Mesothelial cell of epicardium (in vitro differentiated cells): ENCODE data around the gene HOXD10. TPM values are rescaled to one million over a fixed set of nuclear protein-coding genes. Genes with fewer than 3 reads are reported as not detected.
A peak's percentile ranks its signal among the peaks of the same experiment; 100 is the strongest.

ENCODE experiments used
- DNase-seq, 2 experiments: peaks; one replicate each; pipeline ENCODE4 v3.0.0; 2021; ENCODE audit warnings: low spot score in 2 of 2; ENCODE audit not compliant: unreplicated experiment in 2 of 2
- H3K27ac Mint-ChIP-seq: 2 replicates; pipeline ENCODE4 v1.8.0; 2021; ENCODE audit warnings: mixed read lengths
- H3K27me3 Mint-ChIP-seq: 2 replicates; pipeline ENCODE4 v1.8.0; 2021; ENCODE audit warnings: low read depth, mixed read lengths
- H3K36me3 Mint-ChIP-seq: 2 replicates; pipeline ENCODE4 v1.8.0; 2021; ENCODE audit warnings: mixed read lengths
- H3K4me1 Mint-ChIP-seq: 2 replicates; pipeline ENCODE4 v1.8.0; 2021; ENCODE audit warnings: mixed read lengths
- H3K4me3 Mint-ChIP-seq: 2 replicates; pipeline ENCODE4 v1.8.0; 2021; ENCODE audit warnings: mild to moderate bottlenecking, moderate library complexity, mixed read lengths
- H3K9me3 Mint-ChIP-seq: 2 replicates; pipeline ENCODE4 v1.8.0; 2021; ENCODE audit warnings: mixed read lengths
- total RNA-seq: library from RNA; stranded (reverse); gene quantifications from 3 replicates; pipeline ENCODE4 v1.2.1, GENCODE V29; 2021
- TF ChIP-seq, protein P1 (sequence below): fragments of 200-600 bp; sonication (generic); IDR thresholded peaks from one replicate; pipeline ENCODE4 v1.5.0; 2021; ENCODE audit warnings: antibody characterized with exemption; ENCODE audit not compliant: unreplicated experiment

HOXD10 gene
- total RNA-seq, 1 donor from 2014 or later: 3.2 TPM

DNA sequence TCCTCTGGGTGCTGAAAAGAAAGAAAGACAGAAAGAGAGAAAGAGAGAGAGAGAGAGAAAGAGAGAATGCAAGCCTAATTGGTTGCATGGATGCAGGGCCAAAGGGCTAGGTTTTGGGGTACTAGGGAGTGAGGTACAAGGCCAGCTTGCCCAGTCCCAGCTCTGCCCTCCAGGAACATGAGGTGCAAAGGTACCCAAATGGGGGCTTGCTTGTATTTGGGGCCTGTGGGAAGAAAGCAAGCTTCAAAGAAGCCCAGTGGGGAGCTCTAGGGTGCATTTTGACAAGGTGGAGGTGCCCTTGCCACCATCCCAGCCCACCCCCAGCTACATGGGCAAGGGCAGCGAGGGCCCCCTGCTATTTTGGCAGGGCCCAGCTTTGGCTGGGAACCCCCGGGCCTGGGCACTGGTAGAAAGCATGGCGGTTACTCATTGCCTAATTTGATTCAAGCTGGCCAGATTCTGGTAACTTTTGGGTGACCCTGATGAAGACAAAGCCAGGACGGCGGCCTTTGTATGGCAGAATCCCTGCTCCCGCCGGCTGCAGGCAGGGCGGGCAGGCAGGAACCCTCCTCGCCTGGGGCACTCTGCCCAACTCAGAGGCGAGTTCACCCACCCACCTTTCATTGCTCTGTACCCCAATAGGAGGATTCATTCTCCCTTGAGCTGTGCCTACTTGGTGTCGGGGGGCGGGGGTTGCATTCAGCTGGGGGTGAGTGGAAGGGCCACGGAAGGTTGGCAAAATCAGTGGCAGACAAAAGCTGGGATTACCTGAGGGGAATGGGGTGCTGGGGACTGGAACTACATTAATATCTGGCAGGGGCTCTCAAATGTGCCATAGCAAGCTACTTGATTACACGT, 34.2 kb downstream of the HOXD10 start:
- Mint-ChIP-seq H3K36me3 (peaks cover 2% of the 10 kb centered on the region), H3K4me1 (peaks cover 6% of the 10 kb centered on the region), H3K27ac (no peak overlapping the region), H3K9me3 (no peaks in the 10 kb centered on the region), H3K27me3 (peaks cover 99% of the 10 kb centered on the region), H3K4me3 (no peak overlapping the region)
- no peak for DNase-seq
- TF ChIP-seq, protein P1, sequence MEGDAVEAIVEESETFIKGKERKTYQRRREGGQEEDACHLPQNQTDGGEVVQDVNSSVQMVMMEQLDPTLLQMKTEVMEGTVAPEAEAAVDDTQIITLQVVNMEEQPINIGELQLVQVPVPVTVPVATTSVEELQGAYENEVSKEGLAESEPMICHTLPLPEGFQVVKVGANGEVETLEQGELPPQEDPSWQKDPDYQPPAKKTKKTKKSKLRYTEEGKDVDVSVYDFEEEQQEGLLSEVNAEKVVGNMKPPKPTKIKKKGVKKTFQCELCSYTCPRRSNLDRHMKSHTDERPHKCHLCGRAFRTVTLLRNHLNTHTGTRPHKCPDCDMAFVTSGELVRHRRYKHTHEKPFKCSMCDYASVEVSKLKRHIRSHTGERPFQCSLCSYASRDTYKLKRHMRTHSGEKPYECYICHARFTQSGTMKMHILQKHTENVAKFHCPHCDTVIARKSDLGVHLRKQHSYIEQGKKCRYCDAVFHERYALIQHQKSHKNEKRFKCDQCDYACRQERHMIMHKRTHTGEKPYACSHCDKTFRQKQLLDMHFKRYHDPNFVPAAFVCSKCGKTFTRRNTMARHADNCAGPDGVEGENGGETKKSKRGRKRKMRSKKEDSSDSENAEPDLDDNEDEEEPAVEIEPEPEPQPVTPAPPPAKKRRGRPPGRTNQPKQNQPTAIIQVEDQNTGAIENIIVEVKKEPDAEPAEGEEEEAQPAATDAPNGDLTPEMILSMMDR: no peak

DNA sequence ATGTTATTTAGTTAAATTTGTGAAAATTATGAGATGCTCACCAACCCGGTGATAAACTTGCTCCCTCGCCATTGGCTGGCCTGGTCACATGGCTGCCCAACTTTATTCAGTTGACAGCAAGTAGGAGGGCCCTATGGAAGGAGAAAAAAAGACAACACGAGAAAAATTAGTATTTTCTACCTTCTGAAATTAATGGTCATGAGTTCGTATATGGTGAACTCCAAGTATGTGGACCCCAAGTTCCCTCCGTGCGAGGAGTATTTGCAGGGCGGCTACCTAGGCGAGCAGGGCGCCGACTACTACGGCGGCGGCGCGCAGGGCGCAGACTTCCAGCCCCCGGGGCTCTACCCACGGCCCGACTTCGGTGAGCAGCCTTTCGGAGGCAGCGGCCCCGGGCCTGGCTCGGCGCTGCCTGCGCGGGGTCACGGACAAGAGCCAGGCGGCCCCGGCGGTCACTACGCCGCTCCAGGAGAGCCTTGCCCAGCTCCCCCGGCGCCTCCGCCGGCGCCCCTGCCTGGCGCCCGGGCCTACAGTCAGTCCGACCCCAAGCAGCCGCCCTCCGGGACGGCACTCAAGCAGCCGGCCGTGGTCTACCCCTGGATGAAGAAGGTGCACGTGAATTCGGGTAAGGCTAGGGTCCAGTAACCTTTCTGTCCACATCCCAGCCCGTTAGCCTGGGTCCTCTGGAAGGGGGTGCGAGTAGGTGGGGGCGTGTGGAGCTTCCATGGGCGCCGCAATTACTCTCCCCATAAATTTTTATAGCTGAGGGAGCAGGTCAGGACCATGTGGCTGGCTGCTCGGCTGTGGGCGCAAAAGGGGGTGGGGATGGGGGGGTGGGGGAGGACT, 35.1 kb downstream of the HOXD10 start, which contains the start of gene HOXD4:
HOXD4 (plus strand) TSS at position 109 of the 846 bp plus-strand sequence; CDS start at position 193, 84 bp downstream.
- no peak within 1 kb of the TSS for H3K27ac Mint-ChIP-seq
- H3K4me1 Mint-ChIP-seq: peaks cover 6% of the 10 kb centered on the region
- H3K36me3 Mint-ChIP-seq: peaks cover 2% of the 10 kb centered on the region
- TF ChIP-seq, protein P1: no peak
- DNase-seq: no peak
- H3K27me3 Mint-ChIP-seq: peaks cover 99% of the 10 kb centered on the region
- H3K4me3 Mint-ChIP-seq: peak within 1 kb of the TSS; percentile 63
- H3K9me3 Mint-ChIP-seq: no peaks in the 10 kb centered on the region

DNA sequence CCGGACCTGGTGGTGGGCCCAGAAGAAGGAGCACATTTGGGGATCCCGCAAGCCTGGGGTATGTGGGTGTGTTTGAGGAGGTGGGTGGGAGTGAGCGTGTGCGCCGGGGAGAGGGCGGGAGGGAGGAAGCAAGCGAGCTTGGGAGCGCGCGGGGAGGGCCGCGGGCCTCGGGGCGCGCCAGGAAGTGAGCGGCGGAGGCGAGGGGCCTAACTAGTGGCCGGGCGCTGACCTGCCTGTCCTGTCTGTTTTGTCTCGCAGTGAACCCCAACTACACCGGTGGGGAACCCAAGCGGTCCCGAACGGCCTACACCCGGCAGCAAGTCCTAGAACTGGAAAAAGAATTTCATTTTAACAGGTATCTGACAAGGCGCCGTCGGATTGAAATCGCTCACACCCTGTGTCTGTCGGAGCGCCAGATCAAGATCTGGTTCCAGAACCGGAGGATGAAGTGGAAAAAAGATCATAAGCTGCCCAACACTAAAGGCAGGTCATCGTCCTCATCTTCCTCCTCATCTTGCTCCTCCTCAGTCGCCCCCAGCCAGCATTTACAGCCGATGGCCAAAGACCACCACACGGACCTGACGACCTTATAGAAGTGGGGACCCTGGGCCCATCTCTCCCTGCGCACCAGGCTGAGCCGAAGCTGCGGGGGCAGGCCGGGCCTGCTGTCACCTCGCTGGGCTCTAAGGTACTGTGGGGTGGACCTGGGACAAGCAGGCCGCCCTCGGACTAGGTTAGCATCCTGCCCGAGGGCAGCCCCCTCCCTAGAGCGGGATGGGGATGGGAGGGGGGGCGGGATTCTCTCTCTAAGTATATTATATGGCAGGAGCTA, 36.0 kb downstream of the HOXD10 start:
- Mint-ChIP-seq H3K9me3 (no peaks in the 10 kb centered on the region), H3K27me3 (peaks cover 97% of the 10 kb centered on the region), H3K36me3 (peaks cover 2% of the 10 kb centered on the region), H3K4me3 (peak overlapping the region; percentile 31), H3K4me1 (peaks cover 9% of the 10 kb centered on the region), H3K27ac (no peak overlapping the region)
- TF ChIP-seq, protein P1: no peak
- no peak for DNase-seq

DNA sequence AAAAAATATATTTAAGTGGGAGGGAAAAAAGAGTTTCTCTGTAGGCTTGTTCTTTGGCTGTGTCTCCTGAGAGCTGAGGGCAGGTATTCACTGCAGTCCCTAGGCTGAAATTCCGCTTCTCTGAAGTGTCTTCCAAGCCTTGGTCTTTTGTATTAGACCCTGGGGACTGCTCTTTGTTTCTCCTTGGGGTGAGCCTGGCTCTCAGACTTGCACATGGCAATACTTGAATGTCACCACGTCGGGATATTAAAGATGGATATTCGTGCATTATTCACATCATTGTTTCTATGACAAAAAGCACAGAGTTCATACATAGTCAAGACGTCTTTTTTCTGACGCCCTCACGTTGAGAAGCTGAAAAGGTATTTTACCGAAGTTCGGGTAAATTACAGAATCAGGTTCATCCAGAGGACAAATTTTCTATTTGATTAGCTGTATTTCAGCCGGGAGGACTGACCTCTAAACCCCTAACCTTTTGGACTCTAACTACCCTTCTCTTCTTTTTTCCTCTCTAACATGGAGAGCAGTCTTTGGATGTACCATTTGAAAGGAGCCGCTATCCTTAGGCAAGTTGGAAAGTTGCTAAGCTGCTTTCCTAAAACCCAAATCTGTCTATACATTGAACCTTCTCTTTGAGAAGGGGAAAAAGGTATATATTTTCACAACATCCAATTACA, 38.1 kb downstream of the HOXD10 start:
- TF ChIP-seq, protein P1: no peak
- Mint-ChIP-seq H3K27ac (no peak overlapping the region), H3K4me3 (no peak overlapping the region), H3K36me3 (no peaks in the 10 kb centered on the region), H3K27me3 (peaks cover 96% of the 10 kb centered on the region), H3K4me1 (peaks cover 12% of the 10 kb centered on the region), H3K9me3 (no peaks in the 10 kb centered on the region)
- no peak for DNase-seq
